GM18499 (cell line): ENCODE measurements around the gene EPGN.
A peak's percentile ranks its signal among the peaks of the same experiment; 100 is the strongest.

Experiments used
- ATAC-seq: cut with Tn5 transposase; IDR thresholded peaks from one replicate; pipeline ENCODE4 v1.9.1; 2021; ENCODE audit warnings: moderate number of reproducible peaks; ENCODE audit not compliant: insufficient read depth, unreplicated experiment

The EPGN gene

DNA sequence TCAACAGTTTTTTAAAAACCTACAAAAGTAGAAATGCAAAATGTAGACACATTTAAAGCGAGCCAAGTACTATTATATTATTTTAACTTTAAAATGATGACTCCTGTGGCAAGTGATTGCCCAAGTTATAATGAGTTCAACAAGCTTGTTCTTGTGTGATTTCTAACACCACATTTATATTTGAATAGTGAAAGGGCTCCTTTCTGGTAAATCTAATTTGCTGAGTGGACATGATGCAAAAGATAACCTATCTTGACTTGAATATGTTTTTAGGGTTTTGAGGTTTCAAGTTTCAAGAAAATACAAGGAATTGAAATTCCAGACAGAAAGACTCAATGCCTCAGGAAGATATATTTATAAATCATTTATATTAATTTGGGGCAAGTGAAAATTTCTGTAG is 1.1 kb upstream of the EPGN start:
- ATAC-seq: no peak

DNA sequence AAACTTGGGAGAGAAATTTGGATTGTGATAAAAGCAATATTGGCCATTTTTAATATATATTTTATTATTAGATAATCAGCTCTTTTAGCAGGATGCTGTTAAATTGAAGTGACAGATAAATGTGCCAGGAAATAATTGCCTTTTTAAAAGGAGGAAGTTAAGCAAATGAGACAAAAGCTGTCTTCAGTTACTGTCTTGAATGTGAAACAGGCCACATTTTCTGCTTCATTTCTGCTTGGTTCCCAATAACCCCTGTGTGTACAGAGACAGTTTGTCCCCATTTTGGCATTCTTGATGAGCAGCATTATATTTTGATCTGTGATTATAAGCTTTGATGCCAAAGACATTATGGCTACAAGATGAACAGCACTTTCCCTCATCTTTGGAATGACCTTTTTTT is 953 bp downstream of the EPGN start:
- no peak for ATAC-seq

DNA sequence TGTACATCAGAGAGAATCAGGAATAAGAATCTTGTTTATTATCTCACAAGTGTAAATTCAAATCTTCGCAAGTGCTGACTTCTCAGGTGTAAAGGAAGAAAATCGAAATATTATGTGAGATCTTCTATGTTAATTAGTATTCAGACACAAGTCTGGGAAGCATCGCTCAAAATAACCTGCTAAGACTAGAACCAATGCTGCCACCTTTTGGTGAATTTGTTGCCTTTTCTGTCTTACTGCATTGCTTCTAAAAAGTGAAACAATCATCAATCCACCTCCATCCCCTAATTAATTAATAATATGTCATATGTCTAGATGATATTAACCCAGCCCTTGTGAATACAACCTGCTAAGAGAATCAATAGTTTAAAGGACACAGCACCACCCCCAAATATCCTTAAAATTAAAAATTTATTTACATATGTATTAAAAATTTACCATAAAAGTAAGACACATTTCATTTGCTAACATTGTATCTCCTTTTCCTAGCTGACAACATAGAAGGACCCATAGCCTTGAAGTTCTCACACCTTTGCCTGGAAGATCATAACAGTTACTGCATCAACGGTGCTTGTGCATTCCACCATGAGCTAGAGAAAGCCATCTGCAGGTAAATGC is 3.5 kb downstream of the EPGN start:
- peak; percentile 82 for ATAC-seq

DNA sequence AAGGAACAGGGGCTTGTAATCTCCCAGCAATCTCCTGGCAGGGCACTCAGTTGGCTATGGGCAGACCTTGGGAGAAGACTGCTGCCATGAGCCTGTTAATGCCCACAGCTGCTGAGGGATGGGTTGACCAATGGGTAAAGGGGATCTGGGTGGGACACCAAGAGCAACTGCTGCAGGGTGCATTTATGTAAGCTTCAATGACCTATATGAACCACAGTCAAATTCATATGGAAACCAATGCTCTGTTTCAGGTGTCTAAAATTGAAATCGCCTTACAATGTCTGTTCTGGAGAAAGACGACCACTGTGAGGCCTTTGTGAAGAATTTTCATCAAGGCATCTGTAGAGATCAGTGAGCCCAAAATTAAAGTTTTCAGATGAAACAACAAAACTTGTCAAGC is 6.1 kb downstream of the EPGN start:
- ATAC-seq: no peak

DNA sequence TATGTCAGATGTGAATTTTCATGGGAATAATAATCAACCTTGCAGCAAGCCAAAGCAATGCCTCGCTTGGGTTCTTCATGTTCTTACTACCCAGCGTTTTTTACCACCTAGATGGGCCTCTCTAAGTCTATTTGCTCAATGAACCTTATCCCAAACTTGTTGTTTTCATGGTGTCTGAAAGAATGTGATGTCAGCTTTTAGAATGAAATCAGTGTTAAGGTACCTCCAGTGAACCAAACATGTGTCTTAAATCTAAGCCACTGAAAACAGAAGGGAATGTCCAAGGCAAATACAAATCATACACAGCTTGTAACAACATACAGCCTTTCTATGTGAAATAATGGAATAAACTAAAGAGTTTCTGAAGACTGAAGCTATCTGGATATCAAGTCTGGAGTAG is 6.7 kb downstream of the EPGN start:
- no peak for ATAC-seq

DNA sequence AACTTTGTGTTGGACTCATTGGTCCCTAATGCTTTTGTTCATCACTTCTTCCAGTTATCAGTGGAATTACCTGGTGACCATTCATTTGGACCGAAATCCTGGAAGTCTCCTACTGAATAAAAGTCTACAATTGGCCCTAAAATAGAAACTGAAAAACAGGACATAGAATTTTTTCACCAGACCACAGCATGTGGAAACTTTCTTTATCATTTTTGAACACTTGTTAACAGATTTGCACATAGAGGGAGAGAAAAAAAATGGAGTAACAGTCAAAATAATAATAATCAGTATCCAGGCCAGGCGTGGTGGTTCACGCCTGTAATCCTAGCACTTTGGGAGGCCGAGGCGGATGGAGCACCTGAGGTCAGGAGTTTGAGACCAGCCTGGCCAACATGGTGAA is 7.1 kb downstream of the EPGN start:
- ATAC-seq: no peak

DNA sequence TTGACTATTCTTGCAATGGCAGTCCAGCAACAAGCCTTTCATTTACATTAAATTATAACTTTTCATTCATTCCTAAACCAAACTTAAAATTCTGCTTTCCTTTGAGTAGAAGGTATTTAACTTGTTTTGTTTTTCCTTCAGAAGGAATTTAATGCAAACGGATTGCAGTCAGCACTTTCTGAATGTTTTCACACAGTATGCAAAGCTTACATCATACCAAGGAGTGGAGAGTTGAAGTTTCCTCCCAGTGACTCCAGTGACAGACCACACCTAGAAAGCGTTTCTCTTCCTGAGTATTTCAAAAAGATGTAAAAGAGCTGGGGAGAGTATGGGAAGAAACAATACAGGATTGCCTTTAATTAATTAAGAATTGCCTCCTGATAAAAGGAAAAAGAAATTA is 8.1 kb downstream of the EPGN start:
- no peak for ATAC-seq

DNA sequence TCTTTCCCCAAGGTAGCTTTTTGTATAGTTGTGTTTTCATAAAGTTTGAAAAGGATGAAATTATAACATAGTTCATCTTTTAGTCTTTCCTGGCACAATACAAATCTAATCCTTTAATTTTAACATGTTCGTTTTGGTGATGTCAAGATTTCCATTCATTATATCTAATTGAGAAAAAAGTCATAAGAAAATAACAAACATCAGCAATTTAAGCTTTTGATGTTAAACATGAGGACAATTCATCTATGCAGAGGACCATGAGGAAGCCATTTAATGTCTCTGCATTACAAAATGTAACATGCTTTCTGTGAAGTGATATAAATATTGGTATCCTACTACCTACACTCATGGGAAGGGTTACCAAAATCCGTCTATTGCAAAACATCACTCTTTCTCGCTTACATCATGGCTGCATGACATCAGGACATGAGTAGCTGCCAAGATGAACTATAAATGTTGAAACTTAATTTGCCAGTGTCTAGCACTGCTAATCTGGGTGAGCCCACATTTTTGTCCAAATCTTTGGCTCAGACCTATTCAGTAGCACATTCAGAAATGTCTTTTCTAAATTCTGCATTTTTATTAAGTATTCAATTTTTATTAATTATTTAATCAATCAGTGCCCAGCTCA is 9.5 kb downstream of the EPGN start:
- ATAC-seq: no peak

DNA sequence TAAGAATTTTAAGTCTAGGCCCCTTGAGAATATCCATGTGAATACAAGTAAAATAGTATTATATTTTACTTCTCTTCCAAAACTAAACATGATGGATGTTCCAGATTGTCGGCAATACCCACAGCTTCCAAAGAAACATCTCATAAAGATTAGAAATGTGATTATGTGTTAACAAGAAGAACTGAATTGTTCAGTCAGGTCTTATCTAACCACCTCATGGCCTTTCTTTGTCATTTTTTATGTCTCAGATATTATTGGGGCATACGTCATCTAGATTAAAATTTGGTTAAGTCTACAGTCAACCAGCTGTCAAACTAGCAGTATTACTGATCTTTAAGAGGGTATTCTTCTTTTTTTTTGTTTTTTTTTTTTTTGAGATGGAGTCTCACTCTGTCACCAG is 10.0 kb downstream of the EPGN start:
- no peak for ATAC-seq

DNA sequence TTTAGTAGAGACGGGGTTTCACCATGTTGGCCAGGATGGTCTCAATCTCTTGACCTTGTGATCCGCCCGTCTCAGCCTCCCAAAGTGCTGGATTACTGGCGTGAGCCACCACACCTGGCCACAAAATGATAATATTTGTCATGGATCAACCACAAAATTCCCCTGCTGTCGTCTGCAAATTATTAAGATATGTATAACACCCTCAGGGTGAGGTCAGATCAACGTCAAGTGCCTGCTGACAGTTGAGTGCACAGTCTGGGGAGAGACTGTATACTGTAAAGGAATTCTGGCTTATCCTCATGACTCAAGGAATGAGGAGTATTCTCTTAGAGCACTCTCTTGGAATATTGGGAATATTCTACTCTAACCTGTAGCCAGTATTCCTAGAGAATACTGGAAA is 11.2 kb downstream of the EPGN start:
- ATAC-seq: no peak

DNA sequence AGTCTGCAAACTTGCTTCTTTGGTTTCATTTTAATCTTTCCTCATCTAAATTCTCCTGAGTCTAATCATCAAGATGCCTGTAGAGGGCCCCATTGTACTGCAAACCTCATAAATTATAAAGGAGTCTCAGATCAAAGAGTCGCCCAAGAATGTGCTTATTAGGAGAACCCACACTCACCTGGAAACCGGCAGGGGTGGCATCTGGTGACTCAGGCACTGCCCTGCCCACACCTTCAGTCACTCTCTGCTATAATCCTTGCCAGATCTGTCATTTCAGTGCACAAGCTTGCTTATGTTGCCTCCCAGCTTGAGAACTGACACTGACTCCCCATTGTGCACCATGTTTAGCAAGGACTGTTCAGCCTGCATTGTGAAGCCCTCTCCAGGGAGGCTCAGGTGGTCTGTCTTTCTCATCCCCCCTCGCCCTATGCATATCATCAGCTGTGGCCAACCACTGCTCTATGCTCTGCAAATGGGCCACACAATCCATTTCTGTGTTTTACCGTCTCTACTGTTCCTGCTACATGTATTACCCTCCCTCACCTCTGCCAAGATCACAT is 12.4 kb downstream of the EPGN start:
- ATAC-seq: peak; percentile 54

DNA sequence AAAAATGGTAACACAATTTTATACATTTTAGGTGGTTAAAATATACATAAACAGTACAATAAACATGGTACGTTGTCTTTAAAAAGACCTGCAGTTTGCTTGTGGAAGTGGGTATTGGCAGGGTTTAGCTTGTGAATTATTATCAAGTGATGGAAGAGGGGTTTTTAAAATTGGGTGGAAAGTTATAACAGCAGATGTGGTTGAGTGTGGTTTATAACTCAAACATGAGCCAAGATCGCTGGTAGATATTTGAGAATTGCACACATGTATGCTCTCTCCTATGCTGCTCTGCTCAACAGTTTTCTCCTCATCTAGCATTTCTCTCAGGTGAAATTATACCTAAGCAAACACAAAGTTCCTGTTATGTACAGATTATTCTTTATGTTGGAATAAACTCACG is 14.0 kb downstream of the EPGN start:
- no peak for ATAC-seq

DNA sequence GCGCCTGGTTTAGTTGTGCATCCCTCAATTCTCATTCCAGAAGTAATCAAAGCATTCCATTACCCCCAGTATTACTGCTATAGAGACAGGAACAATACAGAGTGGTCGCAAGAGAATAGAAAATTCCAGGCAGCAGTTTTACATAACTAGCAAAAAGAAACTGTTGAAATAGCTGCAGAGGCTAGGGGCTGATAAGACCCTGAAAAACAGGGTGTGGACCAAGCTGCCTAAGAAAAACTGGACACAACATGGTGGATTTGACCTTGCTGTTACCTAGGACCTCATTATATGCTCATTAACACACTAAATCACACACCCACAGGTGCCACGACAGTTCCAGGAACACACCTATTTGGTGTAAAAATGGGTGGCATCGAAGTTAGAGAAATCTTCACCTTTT is 15.4 kb downstream of the EPGN start:
- no peak for ATAC-seq

DNA sequence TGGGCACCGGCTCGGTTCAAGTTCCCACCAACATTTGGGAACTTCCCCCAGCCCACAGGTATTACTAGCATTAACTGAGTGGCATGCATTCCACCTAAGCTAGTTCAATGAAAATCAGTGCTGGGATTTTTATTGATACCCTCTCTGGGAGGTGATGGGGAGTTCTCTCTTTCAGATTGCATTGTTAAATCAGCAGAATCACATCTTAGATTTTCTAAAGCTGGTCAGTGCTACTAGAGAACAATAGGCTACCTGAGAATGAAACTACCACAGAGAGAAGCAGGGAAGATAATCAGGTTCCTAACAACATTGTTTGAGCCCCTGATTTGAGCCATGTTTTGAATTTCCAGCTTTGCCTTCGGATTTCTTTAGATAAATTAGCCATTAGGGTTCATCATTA is 16.0 kb downstream of the EPGN start:
- no peak for ATAC-seq

DNA sequence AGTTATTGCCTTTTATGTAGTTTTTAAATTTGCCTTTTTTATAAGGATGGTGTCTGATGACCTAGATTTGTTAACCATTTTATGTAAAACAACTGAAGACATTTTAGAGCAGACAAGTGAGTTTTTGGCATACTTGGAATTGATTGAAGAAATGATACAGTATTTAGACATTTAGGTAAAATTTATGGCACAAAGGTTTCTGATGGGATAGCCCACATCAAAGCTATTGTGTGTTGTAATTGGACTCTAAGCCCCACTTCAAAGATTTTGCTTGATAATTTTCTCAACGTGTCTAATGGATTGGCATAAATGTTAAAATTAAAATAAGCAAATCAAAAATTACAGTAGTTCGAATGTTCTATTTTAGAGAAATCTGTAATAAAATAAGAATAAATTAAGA is 17.6 kb downstream of the EPGN start:
- no peak for ATAC-seq

DNA sequence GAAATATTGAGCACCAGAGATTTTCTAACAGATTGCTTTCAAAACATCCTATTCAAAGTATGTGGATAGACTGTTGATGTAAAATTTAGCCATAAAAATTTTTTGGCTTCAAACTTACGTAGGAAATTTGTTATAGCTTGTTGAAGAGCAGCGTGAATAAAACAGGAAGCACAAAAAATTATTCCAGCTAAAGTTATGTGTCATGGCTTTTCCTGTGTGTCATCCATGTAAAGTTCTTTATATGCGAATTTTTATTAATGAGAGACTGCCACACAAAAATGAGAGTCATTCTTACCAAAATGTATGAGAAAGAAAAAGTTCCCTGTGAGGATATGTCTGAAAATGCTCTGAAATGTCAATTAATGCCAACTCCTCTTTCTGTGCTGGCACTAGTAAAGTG is 19.5 kb downstream of the EPGN start:
- no peak for ATAC-seq

DNA sequence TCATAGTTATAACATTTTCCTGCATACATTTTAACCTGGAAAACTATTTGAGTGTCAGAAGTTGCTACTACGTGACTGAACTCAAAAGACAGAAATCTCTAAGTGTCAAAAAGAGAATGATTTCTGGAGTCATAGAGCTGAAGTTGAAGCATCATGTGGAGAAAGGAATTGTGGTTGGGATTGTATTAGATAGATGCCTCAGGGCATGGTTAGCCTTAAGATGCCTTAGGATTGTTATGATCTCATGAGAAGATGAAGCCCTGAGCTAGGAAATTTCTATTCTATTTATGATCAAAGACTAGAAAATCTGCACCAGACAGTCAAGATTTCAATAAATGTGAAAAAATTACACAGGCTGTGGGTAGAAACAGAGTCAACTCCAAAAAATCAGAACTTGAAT is 20.2 kb downstream of the EPGN start:
- no peak for ATAC-seq

DNA sequence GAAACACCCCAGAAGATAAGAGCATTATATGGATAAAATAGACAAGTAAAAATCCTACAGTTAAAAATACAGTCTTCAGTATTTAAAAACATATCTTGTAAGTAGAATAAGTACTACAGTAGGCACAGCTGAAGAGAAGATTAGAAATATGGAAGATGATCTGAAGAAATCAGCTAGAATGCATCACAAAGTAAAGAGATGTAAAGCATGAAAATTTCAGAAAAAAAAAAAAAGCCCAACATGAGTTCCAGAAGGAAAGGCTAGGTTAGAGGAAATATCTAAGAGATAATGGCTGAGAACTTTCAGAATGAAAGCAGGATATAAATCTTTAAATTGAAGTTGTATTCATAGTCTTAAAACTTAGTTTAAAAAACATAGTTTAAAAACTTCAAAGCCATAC is 21.0 kb downstream of the EPGN start:
- ATAC-seq: no peak

DNA sequence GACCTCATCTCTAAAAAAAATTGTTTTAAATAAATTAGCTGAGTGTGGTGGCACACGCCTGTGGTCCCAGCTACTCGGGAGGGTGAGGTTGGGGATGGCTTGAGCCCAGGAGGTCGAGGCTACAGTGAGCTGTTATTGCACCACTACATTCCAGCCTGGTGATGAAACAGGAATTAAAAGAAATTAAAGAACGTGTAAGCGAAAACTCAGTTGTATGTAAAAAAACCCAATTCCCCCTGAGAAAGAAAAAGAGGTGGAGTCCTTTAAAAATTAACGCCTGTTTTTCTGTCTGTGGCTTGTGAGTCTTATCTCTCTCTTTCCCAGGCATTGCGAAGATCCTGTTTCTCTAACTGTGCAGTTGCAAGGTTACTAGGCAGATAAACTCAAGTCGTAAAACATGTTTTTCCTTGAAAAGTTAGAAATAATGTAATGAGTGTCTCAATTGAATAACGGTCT is 22.1 kb downstream of the EPGN start:
- ATAC-seq: no peak

DNA sequence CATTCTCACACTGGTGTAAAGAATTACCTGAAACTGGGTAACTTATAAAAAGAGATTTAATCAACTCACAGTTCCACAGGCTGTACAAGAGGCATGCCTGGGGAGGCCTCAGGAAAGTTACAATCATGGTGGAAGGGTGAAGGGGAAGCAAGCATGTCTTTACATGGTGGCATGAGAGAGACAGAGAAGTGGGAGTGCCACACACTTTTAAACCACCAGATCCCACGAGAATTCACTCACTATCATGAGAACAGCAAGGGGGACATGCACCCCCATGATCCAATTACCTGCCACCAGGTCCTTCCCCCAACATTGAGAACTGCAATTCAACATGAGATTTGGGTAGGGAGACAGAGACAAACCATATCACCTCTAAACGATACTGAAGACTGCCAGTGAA is 23.0 kb downstream of the EPGN start:
- no peak for ATAC-seq

DNA sequence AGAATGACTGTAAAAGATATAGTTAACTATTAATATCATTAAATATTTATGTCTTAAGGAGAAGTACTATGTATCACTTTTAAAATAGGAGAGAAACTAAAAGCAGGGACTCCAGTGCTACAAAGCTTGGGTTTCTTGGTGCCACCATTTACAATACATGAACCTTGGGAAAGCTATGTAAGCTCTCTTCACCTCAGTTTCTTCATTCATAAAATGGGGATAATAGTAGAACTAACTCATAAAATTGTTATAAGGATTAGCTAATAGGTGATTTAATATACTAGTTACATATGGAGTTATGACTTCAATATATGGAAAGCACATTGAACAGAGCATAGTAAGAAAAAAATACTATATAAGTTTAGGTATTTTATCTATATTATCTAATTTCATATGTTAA is 23.7 kb downstream of the EPGN start:
- ATAC-seq: no peak

DNA sequence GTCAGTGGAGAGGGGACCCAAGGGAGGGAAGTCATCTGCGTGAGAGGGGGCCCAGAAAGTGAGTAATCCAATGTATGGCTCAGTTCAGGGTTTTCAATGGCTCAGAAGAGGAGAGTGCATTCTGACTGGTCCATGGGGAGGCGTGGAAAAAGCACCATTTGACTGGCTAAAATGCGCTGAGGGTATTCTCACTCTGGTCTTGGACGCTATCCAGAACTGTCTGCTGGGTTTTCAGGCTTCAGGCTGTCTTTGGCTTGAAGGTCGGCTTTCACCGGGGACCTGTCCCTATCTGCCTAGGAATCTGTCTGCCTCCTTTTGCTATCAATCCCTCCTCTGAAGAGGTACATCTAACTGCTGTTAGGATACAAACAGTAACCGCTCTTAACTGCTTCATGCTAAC is 26.4 kb downstream of the EPGN start:
- no peak for ATAC-seq
